ENCODE results near the gene CERCAM.

The CERCAM gene

DNA sequence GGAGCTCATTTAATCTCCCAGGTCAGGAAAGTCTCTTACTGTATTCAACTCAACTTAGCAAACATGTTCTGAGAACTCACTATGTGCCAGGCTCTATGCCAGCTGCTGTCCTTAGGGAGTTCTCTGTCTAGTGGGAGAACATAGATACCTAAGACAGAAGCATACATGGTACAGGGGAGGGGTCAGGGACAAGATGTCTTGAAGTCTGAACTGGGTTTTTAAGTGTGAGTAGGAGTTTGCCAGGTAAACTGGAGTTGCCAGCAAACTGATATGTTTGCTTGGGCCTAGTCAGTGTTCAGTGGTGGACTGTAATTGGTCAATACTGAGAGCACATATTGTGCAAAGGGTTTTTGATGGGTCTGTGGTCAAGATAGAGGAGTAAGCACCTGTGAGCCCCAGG, 65.5 kb downstream of the CERCAM start:
- H3K9me3 ChIP-seq (ENCODE audit: control insufficient read depth, insufficient read depth, low read depth, low read length), result no peaks in the 10 kb centered on the region
- H3K4me1 ChIP-seq (ENCODE audit: control insufficient read depth, insufficient read depth, low read length), result no peaks in the 10 kb centered on the region
- H3K27ac ChIP-seq (ENCODE audit: extremely low read depth, low read depth, low read length), result no peak overlapping the region
- ChIA-PET POLR2A (no interaction called here), CTCF (no interaction called here)
- TF ChIP-seq ZFP3 (tag by site-specific recombination; IDR thresholded peaks at IDR 0.05; ENCODE audit: low read depth) (peak; percentile 72; the same call in 1 of the 2 replicates), ZNF416 (tag by site-specific recombination; IDR thresholded peaks at IDR 0.05) (no peak)
- peaks cover 20 to 90% of the 10 kb centered on the region in 2 experiments; a peak in 2 of 3 replicates for H3K36me3 ChIP-seq (ENCODE audit: control insufficient read depth in 2 of 2, insufficient read depth in 1 of 2, low read length in 2 of 2)
- no peak overlapping the region for H3K4me3 ChIP-seq (ENCODE audit: low read depth, low read length)

All from HEK293 (cell line).